HCT116 (cell line): Measurements from ENCODE around the gene MBD5. TPM values are rescaled to one million over a fixed set of nuclear protein-coding genes. Genes with fewer than 3 reads are reported as not detected.

Source experiments
- ATAC-seq: fragments of 200-7000 bp; cut with Tn5 transposase; 2 replicates; pipeline ENCODE4 v1.9.1; 2020; ENCODE audit warnings: mild to moderate bottlenecking, moderate library complexity
- BruUV-seq: library from RNA; stranded (reverse); fragments of 400-500 nt; replicated peaks from 2 replicates; lab custom pipeline; 2021; lab: Mats Ljungman, UMichigan
- CTCF ChIA-PET: fragments of 300-600 bp; sonication (Branson Sonifier 250); formaldehyde crosslinking; loops from one replicate; lab custom pipeline; 2021; ENCODE audit warnings: antibody characterized with exemption; lab: Charles Lee
- POLR2A ChIA-PET: fragments of 300-600, 350-600 bp; sonication (Branson Sonifier 250); formaldehyde crosslinking; loops from one replicate; lab custom pipeline; 2021; ENCODE audit warnings: antibody characterized with exemption; lab: Charles Lee
- RAD21 ChIA-PET, 2 experiments: fragments of 300-600 bp; sonication (Branson Sonifier 250); formaldehyde crosslinking; loops; one replicate each; lab custom pipeline; 2023; ENCODE audit warnings: low total read pairs in 2 of 2; ENCODE audit not compliant: uncharacterized antibody in 2 of 2, unreplicated experiment in 2 of 2, low non-redundant PET in 1 of 2; lab: Charles Lee
- DNase-seq: peaks from one replicate; pipeline ENCODE4 v3.0.0-alpha.2; 2010; ENCODE audit warnings: low read depth, low spot score
- H2AFZ ChIP-seq: fragments of 200-600 bp; shearing (Covaris generic), sonication (generic); 2 replicates; pipeline ENCODE4 v1.6.1; 2017; ENCODE audit warnings: low read depth, mixed run types, mixed read lengths, antibody characterized with exemption, low read length; ENCODE audit not compliant: poor library complexity, severe bottlenecking
- H3K27ac ChIP-seq: 2 replicates; pipeline ENCODE4 v1.5.1; 2012; ENCODE audit warnings: low read depth, low read length
- H3K27me3 ChIP-seq: fragments of 200-600 bp; sonication (generic); 2 replicates; pipeline ENCODE4 v1.6.1; 2016; ENCODE audit warnings: mixed run types, low read length, mixed read lengths; ENCODE audit not compliant: insufficient read depth
- H3K36me3 ChIP-seq, 2 experiments: fragments of 200-500 bp in 1 of 2; fragments of 200-600 bp in 1 of 2; sonication (Bioruptor generic) in 1 of 2; sonication (generic) in 1 of 2; 2 replicates each; pipeline versions ENCODE4 v1.5.1 to v1.6.1; 2014 to 2016; ENCODE audit warnings: low read length in 2 of 2, inconsistent platforms in 1 of 2, mixed read lengths in 1 of 2, mixed run types in 1 of 2; ENCODE audit not compliant: insufficient read depth in 2 of 2, control insufficient read depth in 1 of 2
- H3K4me1 ChIP-seq, 2 experiments: fragments of 200-600 bp in 1 of 2; sonication (generic) in 1 of 2; 2 replicates each; pipeline versions ENCODE4 v1.5.1 to v1.6.1; 2012 to 2017; ENCODE audit warnings: low read length in 2 of 2, inconsistent platforms in 1 of 2, mild to moderate bottlenecking in 1 of 2, mixed read lengths in 1 of 2, mixed run types in 1 of 2, moderate library complexity in 1 of 2; ENCODE audit not compliant: insufficient read depth in 2 of 2, control insufficient read depth in 1 of 2
- H3K4me2 ChIP-seq: fragments of 200-600 bp; sonication (generic); 2 replicates; pipeline ENCODE4 v1.6.1; 2017; ENCODE audit warnings: mixed run types, low read length, mixed read lengths
- H3K4me3 ChIP-seq, 2 experiments: fragments of 200-600 bp in 1 of 2; sonication (generic) in 1 of 2; replicated peaks in 1 of 2; 2 replicates each; pipeline ENCODE4 v1.5.1; 2011 to 2016; ENCODE audit warnings: low read length in 2 of 2, control low read depth in 1 of 2, low read depth in 1 of 2, mild to moderate bottlenecking in 1 of 2, mixed read lengths in 1 of 2, mixed run types in 1 of 2
- H3K79me2 ChIP-seq: fragments of 200-600 bp; sonication (generic); 2 replicates; pipeline ENCODE4 v1.6.1; 2017; ENCODE audit warnings: mild to moderate bottlenecking, mixed run types, low read length, moderate library complexity, mixed read lengths; ENCODE audit not compliant: insufficient read depth
- H3K9ac ChIP-seq: fragments of 200-600 bp; sonication (generic); 2 replicates; pipeline ENCODE4 v1.6.1; 2016; ENCODE audit warnings: low read length, mixed read lengths
- H3K9me2 ChIP-seq: fragments of 200-600 bp; sonication (generic), shearing (Covaris generic); 2 replicates; pipeline ENCODE4 v1.6.1; 2017; ENCODE audit warnings: mixed run types, mild to moderate bottlenecking, moderate library complexity; ENCODE audit not compliant: insufficient read depth
- H3K9me3 ChIP-seq, 2 experiments: fragments of 200-500 bp in 1 of 2; fragments of 200-600 bp in 1 of 2; sonication (Bioruptor generic) in 1 of 2; sonication (generic) in 1 of 2; 2 replicates each; pipeline ENCODE4 v1.6.1; 2014 to 2017; ENCODE audit warnings: low read length in 2 of 2, mixed read lengths in 2 of 2, inconsistent platforms in 1 of 2, low read depth in 1 of 2, mild to moderate bottlenecking in 1 of 2, mixed run types in 1 of 2, moderate library complexity in 1 of 2; ENCODE audit not compliant: control insufficient read depth in 1 of 2, insufficient read depth in 1 of 2
- H4K20me1 ChIP-seq: fragments of 200-600 bp; sonication (generic), shearing (Covaris generic); 2 replicates; pipeline ENCODE4 v1.6.1; 2017; ENCODE audit warnings: mixed run types, mild to moderate bottlenecking, moderate library complexity; ENCODE audit not compliant: insufficient read depth
- CEBPB ChIP-seq: IDR thresholded peaks from 2 replicates; pipeline ENCODE4 v1.6.1; 2012; ENCODE audit warnings: low read depth
- EGR1 ChIP-seq: IDR thresholded peaks from 2 replicates; pipeline ENCODE4 v1.6.1; 2012; ENCODE audit warnings: low read depth
- ELF1 ChIP-seq: IDR thresholded peaks from 2 replicates; pipeline ENCODE4 v1.6.1; 2012; ENCODE audit warnings: low read depth, borderline replicate concordance
- FOSL1 ChIP-seq: IDR thresholded peaks from 2 replicates; pipeline ENCODE4 v1.6.1; 2012; ENCODE audit warnings: low read depth
- JUND ChIP-seq: IDR thresholded peaks from 2 replicates; pipeline ENCODE4 v1.6.1; 2012
- MAX ChIP-seq: IDR thresholded peaks from 2 replicates; pipeline ENCODE4 v1.6.1; 2012
- POLR2AphosphoS5 ChIP-seq: IDR thresholded peaks from 2 replicates; pipeline ENCODE4 v1.6.1; 2011; ENCODE audit warnings: mild to moderate bottlenecking, low read depth, low read length, moderate library complexity
- RAD21 ChIP-seq: IDR thresholded peaks from 2 replicates; pipeline ENCODE4 v1.6.1; 2012; ENCODE audit warnings: low read depth, mild to moderate bottlenecking
- SP1 ChIP-seq: IDR thresholded peaks from 2 replicates; pipeline ENCODE4 v1.6.1; 2012; ENCODE audit warnings: low read depth
- SRF ChIP-seq: IDR thresholded peaks from 2 replicates; pipeline ENCODE4 v1.6.1; 2012; ENCODE audit warnings: low read depth
- TCF7L2 ChIP-seq: IDR thresholded peaks from 2 replicates; pipeline ENCODE4 v1.7.0; 2011; ENCODE audit warnings: borderline replicate concordance, inconsistent platforms; ENCODE audit not compliant: insufficient read depth, insufficient read length; ENCODE audit errors: extremely low read depth
- ZBTB33 ChIP-seq: IDR thresholded peaks from 2 replicates; pipeline ENCODE4 v1.6.1; 2011; ENCODE audit warnings: mild to moderate bottlenecking, low read length, moderate library complexity; ENCODE audit not compliant: insufficient replicate concordance; ENCODE audit errors: extremely low read depth
- ZFX ChIP-seq: fragments of 450-650 bp; IDR thresholded peaks from 2 replicates; pipeline ENCODE4 v1.6.1; 2017
- intact Hi-C: fragments of 100-400 bp; cut with micrococcal nuclease; formaldehyde crosslinking; loops from 2 replicates; pipeline ENCODE4 v1.10.0; 2022
- total RNA-seq: library from RNA; stranded (reverse); gene quantifications from one replicate; pipeline ENCODE4 v1.2.1, GENCODE V29; 2021; ENCODE audit not compliant: unreplicated experiment

Gene MBD5
- total RNA-seq, 1 experiment from 2014 or later, result 20.5 TPM

- DNase-seq (no peak), ATAC-seq (no peak)
- RAD21 ChIA-PET, result no interaction called here
- Histone ChIP-seq H3K36me3 (no peaks in the 10 kb centered on the region), H3K9ac (no peak overlapping the region), H3K9me2 (no peaks in the 10 kb centered on the region), H3K4me3 (no peak overlapping the region), H3K4me1 (no peaks in the 10 kb centered on the region), H3K9me3 (no peaks in the 10 kb centered on the region), H3K27ac (no peak overlapping the region), H3K27me3 (no peaks in the 10 kb centered on the region), H3K4me2 (no peak overlapping the region), H4K20me1 (0 out of 2 replicates have a peak, but pooled peaks cover 3% of the 10 kb centered on the region), H3K79me2 (no peaks in the 10 kb centered on the region), H2AFZ (no peak overlapping the region)
- POLR2A ChIA-PET, result no interaction called here
- TF ChIP-seq POLR2AphosphoS5, result no peak
- no peak for TF ChIP-seq SRF
- TF ChIP-seq ZBTB33, result no peak
- no peak for TF ChIP-seq JUND
- no peak for TF ChIP-seq EGR1
- TF ChIP-seq TCF7L2, result no peak
- no peak for TF ChIP-seq RAD21
- TF ChIP-seq ELF1, result no peak
- TF ChIP-seq SP1, result no peak
- no peak for TF ChIP-seq ZFX
- TF ChIP-seq FOSL1, result no peak
- no peak for TF ChIP-seq CEBPB
- no peak for TF ChIP-seq MAX
- no TSS peak for BruUV-seq
- CTCF ChIA-PET, result no interaction called here
- intact Hi-C loops, result no loop called here
Observed at GRCh38 chr2:148044322-148044721, 23.4 kb downstream of the MBD5 start.
